GM18499 (cell line): ENCODE measurements around the gene KNSTRN.

Experiments used
- ATAC-seq: cut with Tn5 transposase; IDR thresholded peaks from one replicate; pipeline ENCODE4 v1.9.1; 2021; ENCODE audit warnings: moderate number of reproducible peaks; ENCODE audit not compliant: insufficient read depth, unreplicated experiment

KNSTRN gene

GRCh38 chr15:40345225-40345866, 37.2 kb upstream of the KNSTRN start:
- no peak for ATAC-seq

DNA sequence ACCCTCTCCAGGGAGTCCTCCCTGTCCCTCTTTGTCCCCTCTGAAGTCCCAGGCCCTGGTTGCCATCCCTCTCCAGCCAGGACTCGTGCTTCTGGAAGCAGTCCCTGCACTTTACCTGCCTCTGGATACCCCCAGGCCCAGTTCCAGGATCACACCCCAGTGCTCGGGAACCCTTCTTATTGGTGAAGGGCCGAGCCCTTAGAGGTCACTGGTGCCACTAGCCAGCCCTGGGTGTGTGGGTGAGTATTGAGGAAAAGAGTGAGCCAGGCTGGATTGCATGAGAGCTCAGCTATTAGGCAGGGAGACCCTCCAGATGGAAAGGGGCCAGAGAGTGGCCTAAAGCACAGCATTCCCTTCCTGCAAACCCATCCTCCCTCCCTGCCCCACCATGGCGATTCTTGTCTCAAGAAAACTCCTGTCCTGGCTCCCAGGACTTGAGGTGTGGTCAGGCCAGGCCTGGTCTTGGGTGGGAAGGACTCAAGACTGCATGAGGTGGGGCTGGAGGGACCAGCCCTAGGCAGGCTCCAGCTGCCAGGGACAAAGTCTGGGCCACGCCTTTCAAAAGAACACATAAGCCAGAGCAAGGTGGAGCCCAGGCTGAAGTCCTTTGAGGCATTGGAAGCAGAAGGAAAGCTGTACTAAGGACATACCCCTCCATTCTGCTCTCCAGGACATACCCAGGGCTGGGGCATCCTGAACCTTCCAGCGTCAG, 36.5 kb upstream of the KNSTRN start:
- ATAC-seq: no peak

- no peak for ATAC-seq
These were observed 35.7 kb upstream of the KNSTRN start for GRCh38 chr15:40346579-40347558.

DNA sequence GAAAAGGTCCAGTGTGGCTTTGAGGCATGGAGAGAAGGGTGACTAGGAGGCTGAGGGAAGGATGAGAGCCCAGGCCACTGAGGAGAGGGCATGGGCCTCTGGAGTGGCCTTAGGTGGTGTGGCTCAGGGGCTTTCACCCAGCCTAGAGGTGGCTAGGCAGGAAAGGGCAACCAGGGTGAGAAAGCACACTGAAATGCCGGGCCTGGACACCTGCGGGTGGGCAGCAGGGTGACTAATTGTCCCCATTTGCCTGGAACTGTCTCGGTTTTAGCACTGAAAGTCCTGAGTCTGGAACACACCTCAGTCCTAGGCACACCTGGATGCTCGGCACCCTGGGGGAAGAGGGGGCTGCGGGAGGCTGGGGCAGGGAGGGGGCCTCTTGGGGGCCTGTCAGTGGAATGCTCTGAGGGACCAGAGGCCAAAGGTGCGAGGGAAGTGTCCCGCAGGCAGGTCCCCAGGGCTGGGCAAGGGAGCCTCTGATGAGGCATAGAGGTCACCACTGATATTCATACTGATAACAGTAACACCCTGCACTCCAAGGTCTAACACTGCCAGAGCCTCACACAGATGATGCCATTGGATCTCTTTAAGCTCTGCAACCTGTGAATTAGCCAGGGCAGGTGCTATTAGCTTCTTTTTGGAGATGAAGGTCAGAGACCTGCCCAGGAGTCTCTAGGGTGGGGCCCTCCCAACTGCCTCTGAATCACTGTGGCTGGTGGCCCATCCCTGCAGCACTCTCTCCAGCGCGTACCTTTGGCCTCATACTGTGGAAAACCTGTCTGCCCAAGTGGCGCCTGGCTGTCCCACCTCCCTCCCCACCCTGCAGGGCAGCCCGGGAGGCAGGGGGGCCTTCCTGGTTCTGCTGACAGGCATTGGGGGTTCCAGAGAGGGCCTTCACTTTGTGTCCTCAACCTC, 34.7 kb upstream of the KNSTRN start:
- no peak for ATAC-seq

- ATAC-seq: no peak
These were observed 34.0 kb upstream of the KNSTRN start for GRCh38 chr15:40348474-40348870.

DNA sequence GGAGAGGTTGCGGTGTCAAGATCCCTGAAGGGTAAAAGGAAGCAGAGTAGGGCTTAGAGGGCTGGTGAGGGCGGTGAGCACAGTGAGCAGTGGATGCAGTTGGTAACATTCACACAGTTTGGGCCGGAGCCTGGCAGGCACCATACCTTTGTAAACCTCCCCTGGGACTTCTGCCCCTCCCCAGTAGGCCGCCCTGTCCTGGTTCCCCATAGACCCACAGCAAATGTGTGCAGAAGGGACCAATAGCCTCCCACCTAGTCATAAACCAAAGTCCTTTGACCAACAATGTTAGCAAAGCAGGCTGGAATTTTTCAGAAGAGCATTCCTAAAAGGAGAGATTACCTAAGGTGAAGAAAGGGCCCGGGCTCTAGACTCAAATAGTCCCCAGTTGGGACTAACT, 33.4 kb upstream of the KNSTRN start:
- no peak for ATAC-seq

DNA sequence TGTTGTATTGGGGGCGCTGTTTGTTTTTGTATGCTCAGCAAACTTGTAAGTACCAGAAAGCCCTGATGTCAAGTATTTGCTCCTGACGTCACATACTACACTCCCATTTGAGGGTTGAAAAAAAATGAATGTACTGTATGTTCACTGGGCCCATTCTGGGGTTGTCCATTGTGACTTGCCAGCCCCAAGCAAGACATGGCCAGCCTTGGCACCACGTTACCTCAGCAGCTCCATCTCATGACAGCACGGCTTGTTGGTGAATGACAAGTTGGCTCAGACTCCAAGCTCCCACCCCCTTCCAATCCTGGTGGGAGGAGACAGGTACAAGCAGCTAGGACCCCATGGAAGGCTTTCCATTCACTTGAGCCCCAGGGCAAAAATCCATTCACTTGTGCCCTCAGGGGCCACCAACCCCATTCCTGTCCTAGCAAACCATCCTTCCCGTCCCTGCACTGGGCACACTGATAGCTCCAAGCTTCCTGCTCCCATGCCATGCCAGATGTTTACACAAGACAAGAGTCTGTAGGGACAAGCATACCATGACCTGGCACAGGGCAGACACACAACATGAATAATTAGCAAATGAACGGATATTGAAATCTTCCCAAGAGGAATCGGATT, 30.1 kb upstream of the KNSTRN start:
- ATAC-seq: no peak

DNA sequence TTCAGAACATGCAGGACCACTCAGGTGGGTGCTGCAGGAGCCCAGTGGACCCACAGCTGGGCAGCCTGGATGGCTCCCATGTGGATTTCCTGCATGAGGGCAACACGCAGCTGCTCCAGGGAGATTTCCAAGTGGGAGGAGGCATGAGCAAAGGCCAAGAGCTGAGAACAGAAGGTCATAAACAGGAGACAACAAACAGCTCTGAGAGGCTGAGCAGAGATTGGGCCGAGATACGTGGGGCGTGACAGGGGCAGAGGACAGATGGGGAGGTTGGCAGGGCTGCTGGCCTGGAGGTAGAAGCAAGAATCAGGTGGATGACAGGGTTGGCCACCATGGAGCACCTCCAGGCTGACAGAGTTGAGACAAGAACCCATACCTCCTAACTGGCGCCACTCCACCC, 28.8 kb upstream of the KNSTRN start:
- ATAC-seq: no peak

DNA sequence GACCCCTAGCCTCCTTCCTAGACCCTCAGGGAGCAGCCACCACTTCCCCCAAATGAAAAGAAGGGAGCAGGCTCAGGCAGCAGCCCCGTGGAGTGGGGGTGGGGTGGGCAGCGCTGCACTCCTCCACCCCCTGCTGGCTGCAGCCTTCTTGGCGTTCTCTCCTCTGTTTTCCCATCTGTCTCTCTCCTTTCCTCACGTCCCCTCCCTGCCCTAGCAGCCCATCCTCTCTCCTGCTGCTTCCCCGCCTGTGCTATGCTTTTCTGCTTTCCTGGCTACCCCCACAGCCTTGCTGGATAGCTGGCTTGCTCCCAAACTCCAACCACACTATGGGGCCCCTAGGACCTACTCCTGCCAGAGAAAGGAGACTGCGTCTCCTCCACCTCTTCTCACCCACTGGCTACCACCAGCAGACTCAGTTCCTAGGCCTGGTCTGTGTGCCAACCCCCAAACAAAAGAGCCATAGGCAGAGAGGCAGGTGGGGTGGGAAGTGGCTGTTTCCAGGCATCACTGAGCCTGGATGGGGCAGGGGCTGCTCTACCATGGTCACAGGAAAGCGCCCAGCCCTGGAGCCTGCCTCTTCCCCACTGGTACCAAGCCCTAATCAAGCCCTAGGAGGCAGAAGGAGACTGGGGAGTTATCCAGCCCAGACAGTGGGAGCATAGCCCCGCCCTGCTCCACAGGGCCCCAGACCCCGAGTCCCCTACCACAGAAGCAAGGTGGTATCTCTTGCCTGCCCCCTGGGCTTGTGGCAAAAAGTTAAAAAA, 27.9 kb upstream of the KNSTRN start:
- ATAC-seq: no peak

DNA sequence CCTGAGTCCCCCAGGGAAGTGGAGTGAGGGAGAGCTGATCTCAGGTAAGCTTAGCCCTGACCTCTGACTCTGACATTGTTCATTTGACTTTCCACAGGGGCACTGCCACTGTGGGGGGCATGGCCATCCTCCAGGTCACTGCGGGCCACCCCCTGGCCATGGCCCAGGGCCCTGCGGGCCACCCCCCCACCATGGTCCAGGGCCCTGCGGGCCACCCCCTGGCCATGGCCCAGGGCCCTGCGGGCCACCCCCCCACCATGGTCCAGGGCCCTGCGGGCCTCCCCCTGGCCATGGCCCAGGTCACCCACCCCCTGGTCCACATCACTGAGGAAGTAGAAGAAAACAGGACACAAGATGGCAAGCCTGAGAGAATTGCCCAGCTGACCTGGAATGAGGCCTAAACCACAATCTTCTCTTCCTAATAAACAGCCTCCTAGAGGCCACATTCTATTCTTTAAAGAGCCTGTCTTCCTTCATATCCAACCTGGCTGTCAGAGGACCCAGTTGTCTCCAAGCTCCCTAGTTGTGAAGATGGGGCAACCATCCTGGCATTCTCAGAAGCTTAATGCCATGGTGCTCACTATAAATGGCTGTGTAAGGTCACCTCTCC, 26.4 kb upstream of the KNSTRN start:
- ATAC-seq: no peak

GRCh38 chr15:40357246-40357645, 25.3 kb upstream of the KNSTRN start:
- ATAC-seq: no peak

- ATAC-seq: no peak
These were observed 24.6 kb upstream of the KNSTRN start, which contains the start of gene DISP2 for GRCh38 chr15:40357723-40358470. Gene DISP2, plus strand, starts transcription at chr15:40358219. Its CDS starts 103 bp downstream, at chr15:40358322.

DNA sequence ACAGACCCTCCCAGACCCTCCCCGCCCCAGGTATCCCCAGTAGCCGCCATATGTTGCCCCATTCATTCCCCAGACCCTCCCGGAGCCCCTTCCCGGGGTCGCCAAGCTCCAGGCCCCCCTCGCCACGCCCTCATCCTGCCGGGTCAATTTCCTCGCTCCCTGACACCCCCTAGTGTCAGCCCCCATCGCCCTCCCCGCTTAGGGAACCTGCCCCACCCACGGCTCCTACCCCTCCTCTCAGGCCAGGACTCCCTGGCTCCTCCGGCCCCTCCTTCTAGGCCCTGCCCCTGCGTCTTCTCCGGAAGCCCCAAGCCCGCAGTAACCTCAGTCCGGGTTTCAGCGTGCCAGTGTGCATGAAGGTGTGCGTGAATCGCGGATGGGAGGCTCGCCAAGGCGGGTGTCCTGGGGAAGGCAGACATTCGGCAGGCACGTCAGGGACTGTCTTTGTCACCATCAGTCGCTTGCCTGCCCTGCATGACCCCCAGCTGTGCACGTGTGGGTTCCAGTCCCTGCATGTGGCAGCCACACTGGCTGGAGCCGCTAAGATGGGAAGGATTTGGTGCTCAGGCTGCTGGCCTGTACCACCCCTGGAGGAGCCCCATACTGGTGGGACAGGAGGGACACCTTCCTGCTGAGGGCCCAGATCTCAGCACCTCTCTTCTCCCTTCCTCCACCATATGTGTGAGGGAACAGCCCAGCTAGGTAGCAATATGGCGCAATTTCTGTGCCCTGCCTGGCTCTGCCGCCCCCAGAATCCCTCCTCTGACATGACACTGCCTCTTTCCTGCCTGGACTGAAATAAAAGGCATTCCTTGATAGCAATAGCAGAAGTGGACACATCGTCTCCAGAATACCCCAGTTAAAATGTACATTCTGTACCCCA, 23.8 kb upstream of the KNSTRN start:
- no peak for ATAC-seq

- ATAC-seq: no peak
These were observed 22.5 kb upstream of the KNSTRN start for GRCh38 chr15:40360015-40360414.

- no peak for ATAC-seq
These were observed 20.9 kb upstream of the KNSTRN start for GRCh38 chr15:40361640-40362039.

- no peak for ATAC-seq
These were observed 18.9 kb upstream of the KNSTRN start for GRCh38 chr15:40363611-40364010.

DNA sequence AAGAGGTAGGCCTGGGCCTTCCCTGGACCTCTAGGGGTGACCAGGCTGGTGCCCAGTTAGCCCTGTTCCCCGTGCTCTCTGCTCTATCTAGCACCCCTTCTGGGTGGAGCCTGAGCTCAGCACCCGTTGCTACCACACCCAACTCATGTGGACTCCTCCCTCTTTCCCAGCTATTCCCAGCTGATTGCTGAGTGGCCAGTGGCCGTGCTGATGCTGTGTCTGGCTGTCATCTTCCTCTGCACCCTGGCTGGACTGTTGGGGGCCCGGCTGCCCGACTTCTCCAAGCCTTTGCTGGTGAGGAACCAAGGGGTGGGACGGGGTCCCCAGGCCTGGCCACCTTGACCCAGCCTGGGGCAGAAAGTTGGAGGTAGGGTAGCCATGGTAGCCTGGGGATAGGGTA, 18.3 kb upstream of the KNSTRN start:
- no peak for ATAC-seq
